ENCODE measurements around the gene C9orf78. TPM values are rescaled to one million over a fixed set of nuclear protein-coding genes. Genes with fewer than 3 reads are reported as not detected.
A peak's percentile ranks its signal among the peaks of the same experiment; 100 is the strongest.

C9orf78 gene
- total RNA-seq, 2 experiments from 2014 or later = 89.7 to 91.7 TPM

DNA sequence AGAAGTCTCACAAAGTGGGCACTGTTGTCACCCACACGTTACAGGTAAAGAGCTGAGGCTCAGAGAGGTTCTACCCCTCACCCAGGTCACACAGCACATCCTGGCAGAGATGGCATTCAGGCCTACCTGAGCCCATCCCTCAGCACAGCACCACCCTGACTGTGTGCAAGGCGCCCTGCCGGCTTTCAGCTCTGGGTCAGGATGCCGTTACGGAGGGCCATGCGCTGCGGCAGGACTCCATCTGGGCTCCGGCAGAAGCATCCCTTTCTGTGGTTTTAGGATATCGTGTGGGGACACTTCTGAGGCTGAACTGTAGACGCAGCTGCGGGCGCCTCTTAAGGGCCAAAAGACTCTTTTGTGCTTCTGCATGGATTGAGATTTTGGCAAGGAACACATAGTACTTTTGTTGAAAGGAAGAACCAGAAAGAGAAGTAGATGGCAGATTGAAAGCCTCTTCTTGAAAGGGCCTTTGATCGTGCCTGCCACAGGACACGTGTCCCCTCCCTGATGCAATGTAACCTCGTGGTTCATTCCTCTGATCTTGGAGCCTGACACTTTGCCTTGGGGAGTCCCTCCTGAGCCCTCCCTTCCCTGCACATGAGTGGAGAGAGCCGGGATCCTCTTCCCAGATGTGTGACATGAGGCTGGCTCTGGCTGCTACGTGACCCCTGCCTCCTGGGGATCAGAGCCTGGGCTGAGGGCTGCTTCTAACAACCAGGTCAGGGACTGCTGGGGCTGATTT is 31.5 kb upstream of the C9orf78 start:
- Mint-ChIP-seq H3K4me1 (ENCODE audit: low read depth) (peaks cover 94% of the 10 kb centered on the region), H3K27ac (peak overlapping the region; percentile 92), H3K4me3 (peak overlapping the region; percentile 33), H3K9me3 (ENCODE audit: insufficient read depth) (no peaks in the 10 kb centered on the region), H3K36me3 (ENCODE audit: low read depth) (peaks cover 72% of the 10 kb centered on the region), H3K27me3 (ENCODE audit: low read depth) (no peaks in the 10 kb centered on the region)
- DNase-seq (peak; percentile 72), ATAC-seq (peak; percentile 22)
- ChIA-PET POLR2A (interaction anchor here (2.1 to 9.0 kb wide), 3 partner anchors 21 to 173 kb away, joined by 10 to 126 read pairs (median 27); partner anchors contain the start of genes C9orf78 and USP20), CTCF (no interaction called here)

- H3K27me3 Mint-ChIP-seq (ENCODE audit: low read depth) = no peaks in the 10 kb centered on the region
- no peak for DNase-seq
- H3K36me3 Mint-ChIP-seq (ENCODE audit: low read depth) = peaks cover 72% of the 10 kb centered on the region
- no peaks in the 10 kb centered on the region for H3K9me3 Mint-ChIP-seq (ENCODE audit: insufficient read depth)
- peaks cover 94% of the 10 kb centered on the region for H3K4me1 Mint-ChIP-seq (ENCODE audit: low read depth)
- peak overlapping the region; percentile 92 for H3K27ac Mint-ChIP-seq
- ChIA-PET CTCF (interaction anchor here (1.0 to 3.5 kb wide), 2 partner anchors 13 to 20 kb away, joined by 3 to 25 read pairs; no protein-coding TSS in a partner anchor), POLR2A (interaction anchor here (1.3 to 9.0 kb wide), 4 partner anchors 14 to 174 kb away, joined by 3 to 126 read pairs (median 18); partner anchors contain the start of genes C9orf78 and USP20)
- peak overlapping the region; percentile 33 for H3K4me3 Mint-ChIP-seq
- ATAC-seq = no peak
Observed at GRCh38 chr9:129865668-129866320, 30.7 kb upstream of the C9orf78 start.

GRCh38 chr9:129864991-129865647 is 30.0 kb upstream of the C9orf78 start:
- DNase-seq = no peak

GRCh38 chr9:129863059-129863690 is 28.1 kb upstream of the C9orf78 start:
- POLR2A ChIA-PET = interaction anchor here (0.6 to 9.0 kb wide), 7 partner anchors 9 to 29 kb away, joined by 3 to 126 read pairs (median 3); partner anchors contain the start of genes C9orf78 and USP20
- H3K4me1 Mint-ChIP-seq (ENCODE audit: low read depth) = peaks cover 80% of the 10 kb centered on the region
- peaks cover 70% of the 10 kb centered on the region for H3K36me3 Mint-ChIP-seq (ENCODE audit: low read depth)
- CTCF ChIA-PET = interaction anchor here (1.0 to 3.5 kb wide), 5 partner anchors 9 to 125 kb away, joined by 3 to 25 read pairs (median 5); no protein-coding TSS in a partner anchor
- H3K9me3 Mint-ChIP-seq (ENCODE audit: insufficient read depth) = no peaks in the 10 kb centered on the region
- ATAC-seq (peak; percentile 84), DNase-seq (peak; percentile 93)
- peak overlapping the region; percentile 55 for H3K4me3 Mint-ChIP-seq
- H3K27me3 Mint-ChIP-seq (ENCODE audit: low read depth) = no peaks in the 10 kb centered on the region
- peak overlapping the region; percentile 92 for H3K27ac Mint-ChIP-seq

More at GRCh38 chr9:129864991-129865647, 30.0 kb upstream of the C9orf78 start:
- peaks cover 69% of the 10 kb centered on the region for H3K36me3 Mint-ChIP-seq (ENCODE audit: low read depth)
- POLR2A ChIA-PET = interaction anchor here (0.6 to 9.0 kb wide), 6 partner anchors 13 to 73 kb away, joined by 3 to 126 read pairs (median 14); partner anchors contain the start of genes C9orf78 and USP20
- no peak overlapping the region for H3K4me3 Mint-ChIP-seq
- peak overlapping the region; percentile 75 for H3K27ac Mint-ChIP-seq
- peaks cover 92% of the 10 kb centered on the region for H3K4me1 Mint-ChIP-seq (ENCODE audit: low read depth)
- CTCF ChIA-PET = interaction anchor here (0.6 to 3.5 kb wide), 5 partner anchors 14 to 36 kb away, joined by 3 to 25 read pairs (median 3); no protein-coding TSS in a partner anchor
- H3K27me3 Mint-ChIP-seq (ENCODE audit: low read depth) = no peaks in the 10 kb centered on the region
- ATAC-seq = no peak
- H3K9me3 Mint-ChIP-seq (ENCODE audit: insufficient read depth) = no peaks in the 10 kb centered on the region

GRCh38 chr9:129861447-129861827 is 26.4 kb upstream of the C9orf78 start:
- Mint-ChIP-seq H3K27me3 (ENCODE audit: low read depth) (no peaks in the 10 kb centered on the region), H3K9me3 (ENCODE audit: insufficient read depth) (no peaks in the 10 kb centered on the region), H3K4me3 (no peak overlapping the region), H3K4me1 (ENCODE audit: low read depth) (peaks cover 79% of the 10 kb centered on the region), H3K36me3 (ENCODE audit: low read depth) (peaks cover 72% of the 10 kb centered on the region), H3K27ac (peak overlapping the region; percentile 4)
- DNase-seq (no peak), ATAC-seq (no peak)
- CTCF ChIA-PET = interaction anchor here (1.5 kb wide), 1 partner anchor 24 kb away, joined by 6 read pairs; no protein-coding TSS in a partner anchor
- POLR2A ChIA-PET = interaction anchor here (0.9 to 2.3 kb wide), 3 partner anchors 8 to 27 kb away, joined by 3 to 10 read pairs (median 6); partner anchors contain the start of genes C9orf78 and USP20

DNA sequence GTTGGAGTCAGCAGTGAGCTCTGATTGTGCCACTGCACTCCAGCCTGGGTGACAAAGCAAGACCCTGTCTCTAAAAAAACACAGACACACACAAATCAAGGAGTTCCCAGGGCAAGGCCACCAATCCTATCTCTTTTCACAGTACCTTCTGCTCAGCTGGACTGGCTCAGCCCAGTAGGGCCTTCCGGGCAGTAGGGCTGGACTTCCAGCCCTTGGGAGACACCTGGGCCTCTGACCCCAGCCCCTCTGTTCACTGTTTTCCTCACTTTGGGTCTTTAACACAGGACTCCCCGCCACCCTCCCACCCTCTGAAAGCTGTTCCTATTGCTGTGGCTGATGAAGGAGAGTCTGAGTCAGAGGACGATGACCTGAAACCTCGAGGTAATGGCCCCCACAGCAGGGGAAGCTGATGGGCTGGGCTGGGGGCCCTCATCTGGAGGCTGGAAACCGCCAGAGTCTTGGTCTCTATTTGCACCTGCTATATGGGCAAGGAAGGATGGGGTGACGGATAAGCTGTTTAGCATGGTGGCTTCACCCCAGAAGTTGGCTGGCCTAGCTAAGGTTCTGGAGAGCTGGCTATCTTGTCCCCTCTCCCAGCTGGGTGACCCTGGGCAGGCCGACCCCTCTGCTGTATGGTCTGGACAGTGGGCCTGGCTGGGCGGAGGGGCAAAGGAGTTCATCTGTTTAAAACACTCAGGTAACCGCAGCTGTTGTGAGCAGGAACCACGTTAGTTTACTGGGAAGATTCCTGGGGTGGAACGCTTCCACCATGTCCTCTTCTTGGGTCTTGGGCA is 25.8 kb upstream of the C9orf78 start:
- no peak for ATAC-seq

GRCh38 chr9:129858167-129858962 is 23.3 kb upstream of the C9orf78 start:
- ATAC-seq = no peak
- ChIA-PET POLR2A (interaction anchor here (0.6 kb wide), 1 partner anchor 144 kb away, joined by 3 read pairs; no protein-coding TSS in a partner anchor), CTCF (no interaction called here)
- Mint-ChIP-seq H3K27me3 (ENCODE audit: low read depth) (no peaks in the 10 kb centered on the region), H3K4me1 (ENCODE audit: low read depth) (peaks cover 82% of the 10 kb centered on the region), H3K36me3 (ENCODE audit: low read depth) (peaks cover 79% of the 10 kb centered on the region), H3K27ac (no peak overlapping the region), H3K9me3 (ENCODE audit: insufficient read depth) (no peaks in the 10 kb centered on the region), H3K4me3 (no peak overlapping the region)
- no peak for DNase-seq

More for the DNA sequence above, 25.8 kb upstream of the C9orf78 start:
- ChIA-PET CTCF (interaction anchor here (0.9 to 1.5 kb wide), 2 partner anchors 22 to 24 kb away, joined by 3 to 6 read pairs; no protein-coding TSS in a partner anchor), POLR2A (interaction anchor here (0.8 to 2.3 kb wide), 5 partner anchors 9 to 34 kb away, joined by 3 to 10 read pairs (median 3); partner anchors contain the start of genes C9orf78 and USP20)
- no peaks in the 10 kb centered on the region for H3K9me3 Mint-ChIP-seq (ENCODE audit: insufficient read depth)
- H3K27me3 Mint-ChIP-seq (ENCODE audit: low read depth) = no peaks in the 10 kb centered on the region
- H3K27ac Mint-ChIP-seq = peak overlapping the region; percentile 61
- H3K36me3 Mint-ChIP-seq (ENCODE audit: low read depth) = peaks cover 73% of the 10 kb centered on the region
- no peak overlapping the region for H3K4me3 Mint-ChIP-seq
- peaks cover 79% of the 10 kb centered on the region for H3K4me1 Mint-ChIP-seq (ENCODE audit: low read depth)
- DNase-seq = no peak

DNA sequence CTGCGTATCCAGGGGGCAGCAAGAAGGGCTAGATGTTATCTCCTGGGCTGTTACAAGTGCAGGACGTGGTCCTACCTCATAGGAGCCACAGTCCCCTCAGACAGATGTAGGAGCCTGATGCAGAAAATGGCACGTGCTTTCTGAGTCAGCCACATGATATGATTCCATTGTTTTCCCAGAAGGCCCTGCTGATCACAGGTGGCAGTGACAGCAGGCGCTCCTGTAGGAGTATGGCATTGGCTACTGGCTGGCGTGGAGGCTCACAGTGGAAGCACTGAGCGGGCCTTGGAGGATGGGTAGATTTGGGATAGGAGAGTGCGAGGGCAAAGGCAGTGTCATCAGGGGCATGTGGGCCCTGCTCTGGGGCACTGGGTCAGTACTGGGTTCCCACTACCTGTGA is 22.1 kb upstream of the C9orf78 start:
- no peak for ATAC-seq
- CTCF ChIA-PET = no interaction called here
- Mint-ChIP-seq H3K27me3 (ENCODE audit: low read depth) (no peaks in the 10 kb centered on the region), H3K9me3 (ENCODE audit: insufficient read depth) (no peaks in the 10 kb centered on the region), H3K4me3 (no peak overlapping the region), H3K27ac (peak overlapping the region; percentile 16), H3K4me1 (ENCODE audit: low read depth) (peaks cover 84% of the 10 kb centered on the region), H3K36me3 (ENCODE audit: low read depth) (peaks cover 86% of the 10 kb centered on the region)
- POLR2A ChIA-PET = no interaction called here
- no peak for DNase-seq

GRCh38 chr9:129854588-129855110 is 19.6 kb upstream of the C9orf78 start:
- Mint-ChIP-seq H3K9me3 (ENCODE audit: insufficient read depth) (no peaks in the 10 kb centered on the region), H3K27me3 (ENCODE audit: low read depth) (no peaks in the 10 kb centered on the region), H3K36me3 (ENCODE audit: low read depth) (peaks cover 85% of the 10 kb centered on the region), H3K4me3 (peak overlapping the region; percentile 62), H3K4me1 (ENCODE audit: low read depth) (peaks cover 88% of the 10 kb centered on the region), H3K27ac (peak overlapping the region; percentile 72)
- ChIA-PET CTCF (no interaction called here), POLR2A (interaction anchor here (0.6 to 1.7 kb wide), 3 partner anchors 8 to 16 kb away, joined by 3 read pairs; no protein-coding TSS in a partner anchor)
- ATAC-seq (peak; percentile 62), DNase-seq (peak; percentile 65)
